Endothelial cell of umbilical vein (primary cell): ENCODE data around the gene GPR26. TPM values are rescaled to one million over a fixed set of nuclear protein-coding genes. Genes with fewer than 3 reads are reported as not detected.

Source experiments
- BruUV-seq: library from RNA; stranded (reverse); fragments of 400-500 nt; replicated peaks from 2 replicates; lab custom pipeline; 2021; lab: Mats Ljungman, UMichigan
- CTCF ChIA-PET: fragments of 300-600, 350-600 bp; sonication (Branson Sonifier 250); formaldehyde crosslinking; loops from one replicate; lab custom pipeline; 2021; ENCODE audit warnings: antibody characterized with exemption, inconsistent platforms; lab: Charles Lee
- POLR2A ChIA-PET: fragments of 300-600, 350-600 bp; sonication (Branson Sonifier 250); formaldehyde crosslinking; loops from one replicate; lab custom pipeline; 2021; ENCODE audit warnings: antibody characterized with exemption, inconsistent platforms; lab: Charles Lee
- DNase-seq: peaks from one replicate; pipeline ENCODE4 v3.0.0-alpha.2; 2011; ENCODE audit warnings: low read depth, low spot score
- FAIRE-seq: peaks from 2 replicates; lab custom pipeline; 2011; peaks lifted over from hg19 to GRCh38; lab: Jason Lieb, UNC
- H2AFZ ChIP-seq: 2 replicates; pipeline ENCODE4 v1.6.0; 2012; ENCODE audit warnings: low read depth, low read length, control low read depth, inconsistent platforms
- H3K27ac ChIP-seq: 2 replicates; pipeline ENCODE4 v1.5.1; 2011; ENCODE audit warnings: low read depth, mild to moderate bottlenecking, control low read depth, low read length, moderate library complexity; ENCODE audit not compliant: insufficient read depth
- H3K27me3 ChIP-seq, 2 experiments: 2 replicates each; pipeline versions ENCODE4 v1.6.0 to v1.6.1; 2011; ENCODE audit warnings: low read length in 2 of 2, mixed read lengths in 1 of 2; ENCODE audit not compliant: control insufficient read depth in 2 of 2, insufficient read depth in 2 of 2
- H3K36me3 ChIP-seq, 2 experiments: 2 replicates in 1 of 2; 3 replicates in 1 of 2; pipeline ENCODE4 v1.5.1; 2011; ENCODE audit warnings: low read length in 2 of 2, mild to moderate bottlenecking in 1 of 2, moderate library complexity in 1 of 2; ENCODE audit not compliant: control insufficient read depth in 2 of 2, insufficient read depth in 2 of 2; ENCODE audit errors: extremely low read depth in 1 of 2
- H3K4me1 ChIP-seq: 3 replicates; pipeline ENCODE4 v1.5.1; 2011; ENCODE audit warnings: mild to moderate bottlenecking, low read length; ENCODE audit not compliant: control insufficient read depth, insufficient read depth; ENCODE audit errors: extremely low read depth
- H3K4me2 ChIP-seq: 2 replicates; pipeline ENCODE4 v1.6.1; 2011; ENCODE audit warnings: low read length, control low read depth, mixed read lengths; ENCODE audit not compliant: insufficient read depth
- H3K4me3 ChIP-seq, 3 experiments: fragments of 200-600 bp in 1 of 3; sonication (generic), shearing (Covaris generic) in 1 of 3; replicated peaks in 1 of 3; 2 replicates each; pipeline ENCODE4 v1.5.1; 2011 to 2016; ENCODE audit warnings: control low read depth in 3 of 3, low read length in 3 of 3, mild to moderate bottlenecking in 2 of 3, inconsistent platforms in 1 of 3, low read depth in 1 of 3, moderate library complexity in 1 of 3; ENCODE audit not compliant: insufficient read depth in 1 of 3
- H3K79me2 ChIP-seq: 2 replicates; pipeline ENCODE4 v1.6.0; 2012; ENCODE audit warnings: low read length, inconsistent platforms; ENCODE audit not compliant: control insufficient read depth, insufficient read depth
- H3K9ac ChIP-seq: replicated peaks from 2 replicates; pipeline ENCODE3; 2011; ENCODE audit warnings: low read length, control low read depth; ENCODE audit not compliant: insufficient read depth; ENCODE audit errors: extremely low read depth
- H3K9me1 ChIP-seq: replicated peaks from 3 replicates; pipeline ENCODE4 v1.6.0; 2011; ENCODE audit warnings: mild to moderate bottlenecking, low read length; ENCODE audit not compliant: control insufficient read depth, insufficient read depth; ENCODE audit errors: extremely low read depth
- H3K9me3 ChIP-seq: replicated peaks from 2 replicates; pipeline ENCODE4 v1.5.1; 2012; ENCODE audit warnings: low read length, inconsistent platforms; ENCODE audit not compliant: control insufficient read depth, insufficient read depth
- H4K20me1 ChIP-seq: replicated peaks from 2 replicates; pipeline ENCODE3; 2011; ENCODE audit warnings: mild to moderate bottlenecking, low read length; ENCODE audit not compliant: control insufficient read depth, insufficient read depth; ENCODE audit errors: extremely low read depth
- EZH2 ChIP-seq: IDR thresholded peaks from 2 replicates; pipeline ENCODE4 v1.6.1; 2012; ENCODE audit warnings: borderline replicate concordance, low read depth, mild to moderate bottlenecking, moderate library complexity, low read length, inconsistent platforms; ENCODE audit not compliant: severe bottlenecking
- FOS ChIP-seq: IDR thresholded peaks from 2 replicates; pipeline ENCODE4 v1.6.1; 2011; ENCODE audit warnings: mild to moderate bottlenecking, low read length, moderate library complexity, borderline replicate concordance; ENCODE audit not compliant: insufficient read depth
- GATA2 ChIP-seq: IDR thresholded peaks from 2 replicates; pipeline ENCODE4 v1.7.0; 2011; ENCODE audit warnings: low read depth, mild to moderate bottlenecking, moderate library complexity, mixed read lengths, low read length; ENCODE audit not compliant: insufficient read length, insufficient read depth
- JUN ChIP-seq: IDR thresholded peaks from 2 replicates; pipeline ENCODE4 v1.6.1; 2011; ENCODE audit warnings: borderline replicate concordance, low read depth; ENCODE audit not compliant: insufficient read length, insufficient read depth
- MYC ChIP-seq: IDR thresholded peaks from one replicate; pipeline ENCODE4 v1.6.1; 2011; ENCODE audit warnings: mild to moderate bottlenecking, low read depth, low read length
- POLR2A ChIP-seq: IDR thresholded peaks from 2 replicates; pipeline ENCODE4 v1.6.1; 2012; ENCODE audit warnings: low read depth, mild to moderate bottlenecking, control low read depth, low read length
- POLR2AphosphoS5 ChIP-seq: IDR thresholded peaks from 2 replicates; pipeline ENCODE4 v1.6.1; 2012; ENCODE audit warnings: low read depth, mild to moderate bottlenecking, control low read depth, low read length, moderate library complexity; ENCODE audit not compliant: insufficient read depth
- dilution Hi-C: fragments of 300-500 bp; cut with MboI; formaldehyde crosslinking; loops from one replicate; pipeline ENCODE4 v1.15.0; 2019; ENCODE audit warnings: low sequenced_read_pairs; ENCODE audit not compliant: extremely low pct_ligation_motif_present
- intact Hi-C: fragments of 100-400 bp; cut with micrococcal nuclease; formaldehyde crosslinking; loops from one replicate; pipeline ENCODE4 v1.10.0; 2022
- polyA plus RNA-seq, 4 experiments: library from polyadenylated mRNA; depleted of rRNA in 3 of 4; stranded (reverse) in 3 of 4; unstranded in 1 of 4; fragments of >200 nt; gene quantifications; 2 replicates each; pipeline versions ENCODE4 v1.2.1 to v1.2.3, GENCODE V29; 2011 to 2012; ENCODE audit warnings: missing spikeins in 1 of 4
- total RNA-seq: library from RNA; stranded (reverse); gene quantifications from 2 replicates; pipeline ENCODE4 v1.2.3, GENCODE V29; 2021
- TF ChIP-seq, protein P1 (sequence below), 2 donors: IDR thresholded peaks; 1 replicate in 1 of 2; 2 replicates in 1 of 2; pipeline ENCODE4 v1.5.1; 2011; ENCODE audit warnings: low read length in 2 of 2, mild to moderate bottlenecking in 2 of 2, moderate library complexity in 2 of 2, control low read depth in 1 of 2, inconsistent platforms in 1 of 2, low read depth in 1 of 2; ENCODE audit not compliant: insufficient read depth in 1 of 2; ENCODE audit errors: extremely low read depth in 1 of 2
- TF ChIP-seq, protein P2 (sequence below): IDR thresholded peaks from 2 replicates; pipeline ENCODE4 v1.6.1; 2011; ENCODE audit not compliant: insufficient read depth, insufficient read length

Gene GPR26
- total and polyA plus RNA-seq, 2 donors (not counting 3 experiments of a cell fraction or from before 2014, with no cell fraction given): not detected

DNA sequence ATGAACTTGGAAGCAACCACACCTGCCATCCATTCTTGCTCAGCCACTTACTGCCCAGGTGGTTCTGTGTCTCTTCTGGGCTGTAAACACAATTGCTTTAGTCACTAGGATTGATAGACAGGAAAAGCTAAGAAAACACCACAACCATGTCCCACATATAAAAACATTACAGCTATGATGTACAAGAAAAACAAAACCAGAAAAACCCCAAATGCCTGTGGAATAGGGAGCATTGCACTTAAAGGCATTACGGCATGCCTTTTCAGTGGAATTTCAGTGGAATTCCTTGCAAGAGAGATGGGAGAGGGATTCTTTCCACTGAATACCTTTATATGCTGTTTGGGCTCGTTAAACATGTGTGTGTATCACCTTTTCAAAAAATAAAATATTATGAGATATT, 44.2 kb upstream of the GPR26 start:
- no peaks in the 10 kb centered on the region for H3K9me3 ChIP-seq
- no peak overlapping the region for H3K9ac ChIP-seq
- H3K36me3 ChIP-seq: no peaks in the 10 kb centered on the region
- no peak overlapping the region for H2AFZ ChIP-seq
- TF ChIP-seq JUN (no peak), GATA2 (no peak), FOS (no peak), MYC (no peak), POLR2A (no peak), POLR2AphosphoS5 (no peak), EZH2 (no peak)
- TF ChIP-seq, protein P1, sequence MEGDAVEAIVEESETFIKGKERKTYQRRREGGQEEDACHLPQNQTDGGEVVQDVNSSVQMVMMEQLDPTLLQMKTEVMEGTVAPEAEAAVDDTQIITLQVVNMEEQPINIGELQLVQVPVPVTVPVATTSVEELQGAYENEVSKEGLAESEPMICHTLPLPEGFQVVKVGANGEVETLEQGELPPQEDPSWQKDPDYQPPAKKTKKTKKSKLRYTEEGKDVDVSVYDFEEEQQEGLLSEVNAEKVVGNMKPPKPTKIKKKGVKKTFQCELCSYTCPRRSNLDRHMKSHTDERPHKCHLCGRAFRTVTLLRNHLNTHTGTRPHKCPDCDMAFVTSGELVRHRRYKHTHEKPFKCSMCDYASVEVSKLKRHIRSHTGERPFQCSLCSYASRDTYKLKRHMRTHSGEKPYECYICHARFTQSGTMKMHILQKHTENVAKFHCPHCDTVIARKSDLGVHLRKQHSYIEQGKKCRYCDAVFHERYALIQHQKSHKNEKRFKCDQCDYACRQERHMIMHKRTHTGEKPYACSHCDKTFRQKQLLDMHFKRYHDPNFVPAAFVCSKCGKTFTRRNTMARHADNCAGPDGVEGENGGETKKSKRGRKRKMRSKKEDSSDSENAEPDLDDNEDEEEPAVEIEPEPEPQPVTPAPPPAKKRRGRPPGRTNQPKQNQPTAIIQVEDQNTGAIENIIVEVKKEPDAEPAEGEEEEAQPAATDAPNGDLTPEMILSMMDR (IDR thresholded peaks at IDR 0.05; ENCODE audit: extremely low read depth in 1 of 2, insufficient read depth in 1 of 2, low read depth in 1 of 2, low read length in 2 of 2): no peak
- TF ChIP-seq, protein P2, sequence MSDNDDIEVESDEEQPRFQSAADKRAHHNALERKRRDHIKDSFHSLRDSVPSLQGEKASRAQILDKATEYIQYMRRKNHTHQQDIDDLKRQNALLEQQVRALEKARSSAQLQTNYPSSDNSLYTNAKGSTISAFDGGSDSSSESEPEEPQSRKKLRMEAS: no peak
- no peaks in the 10 kb centered on the region for H3K27me3 ChIP-seq
- no peak overlapping the region for H3K4me2 ChIP-seq
- no TSS peak for BruUV-seq
- H3K4me1 ChIP-seq: no peaks in the 10 kb centered on the region
- H4K20me1 ChIP-seq: no peaks in the 10 kb centered on the region
- no peaks in the 10 kb centered on the region for H3K9me1 ChIP-seq
- no peak for FAIRE-seq
- CTCF ChIA-PET: no interaction called here
- no peak overlapping the region for H3K27ac ChIP-seq
- dilution Hi-C loops (no loop called here), intact Hi-C loops (no loop called here)
- POLR2A ChIA-PET: no interaction called here
- no peak for DNase-seq
- H3K4me3 ChIP-seq: no peak overlapping the region
- no peaks in the 10 kb centered on the region for H3K79me2 ChIP-seq
